ENCODE results near the gene RSBN1. TPM values are rescaled to one million over a fixed set of nuclear protein-coding genes. Genes with fewer than 3 reads are reported as not detected.

RSBN1 gene
- total RNA-seq, 1 donor from 2014 or later = 11.8 TPM

DNA sequence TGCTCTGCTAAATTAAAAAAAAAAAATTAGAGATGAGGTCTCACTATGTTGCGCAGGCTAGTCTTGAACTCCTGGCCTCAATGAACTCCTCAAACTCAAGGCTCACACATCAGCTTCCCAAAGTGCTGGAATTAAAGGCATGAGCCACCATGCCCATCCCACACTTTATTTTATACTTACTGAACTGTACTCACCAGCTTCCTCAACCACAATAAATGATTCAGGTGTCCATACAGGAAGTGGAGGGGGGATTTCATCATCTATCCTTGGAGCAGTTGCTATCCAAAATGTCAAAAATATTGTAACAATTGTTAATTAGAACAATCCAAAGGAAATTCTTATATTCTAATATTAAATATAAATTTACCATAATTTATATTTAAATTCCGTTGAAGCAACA, 22.4 kb upstream of the RSBN1 start:
- DNase-seq (ENCODE audit: low spot score) = no peak
- Mint-ChIP-seq H3K27me3 (ENCODE audit: low read depth) (peaks cover 3% of the 10 kb centered on the region), H3K36me3 (ENCODE audit: low read depth) (no peaks in the 10 kb centered on the region), H3K27ac (ENCODE audit: unreplicated experiment) (no peak overlapping the region), H3K9me3 (ENCODE audit: low read depth) (no peaks in the 10 kb centered on the region), H3K4me3 (ENCODE audit: unreplicated experiment) (no peak overlapping the region), H3K4me1 (ENCODE audit: low read depth) (peaks cover 6% of the 10 kb centered on the region)
- no peak for TF ChIP-seq CTCF (IDR thresholded peaks at IDR 0.05)

- Mint-ChIP-seq H3K4me1 (ENCODE audit: low read depth) (peaks cover 7% of the 10 kb centered on the region), H3K36me3 (ENCODE audit: low read depth) (no peaks in the 10 kb centered on the region), H3K27me3 (ENCODE audit: low read depth) (peaks cover 3% of the 10 kb centered on the region), H3K27ac (ENCODE audit: unreplicated experiment) (peak overlapping the region; percentile 3), H3K4me3 (ENCODE audit: unreplicated experiment) (no peak overlapping the region), H3K9me3 (ENCODE audit: low read depth) (no peaks in the 10 kb centered on the region)
- no peak for TF ChIP-seq CTCF (IDR thresholded peaks at IDR 0.05)
- no peak for DNase-seq (ENCODE audit: low spot score)
Observed at GRCh38 chr1:113830039-113830438, 17.8 kb upstream of the RSBN1 start.

DNA sequence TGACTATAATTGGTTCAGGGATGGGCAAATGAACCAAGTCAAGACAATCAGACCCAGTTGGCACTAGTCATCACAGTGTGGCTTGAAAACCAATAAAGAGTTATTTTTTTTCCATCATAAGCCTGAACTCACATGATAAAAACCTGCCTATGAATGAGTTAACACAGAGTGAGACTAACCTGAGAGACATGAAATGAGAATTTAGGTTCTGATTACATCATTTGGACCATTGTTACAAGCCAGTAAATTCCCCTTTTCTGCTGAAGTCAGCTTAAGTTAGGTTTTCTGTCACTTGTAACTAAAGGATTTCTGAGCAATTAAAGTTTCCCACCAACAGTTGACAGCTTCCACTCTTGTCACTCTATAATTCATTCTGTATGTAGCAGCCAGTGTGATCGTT, 9.6 kb upstream of the RSBN1 start:
- no peaks in the 10 kb centered on the region for H3K4me1 Mint-ChIP-seq (ENCODE audit: low read depth)
- TF ChIP-seq CTCF (IDR thresholded peaks at IDR 0.05) = no peak
- no peaks in the 10 kb centered on the region for H3K27me3 Mint-ChIP-seq (ENCODE audit: low read depth)
- H3K27ac Mint-ChIP-seq (ENCODE audit: unreplicated experiment) = no peak overlapping the region
- no peaks in the 10 kb centered on the region for H3K9me3 Mint-ChIP-seq (ENCODE audit: low read depth)
- no peak overlapping the region for H3K4me3 Mint-ChIP-seq (ENCODE audit: unreplicated experiment)
- DNase-seq (ENCODE audit: low spot score) = no peak
- no peaks in the 10 kb centered on the region for H3K36me3 Mint-ChIP-seq (ENCODE audit: low read depth)

- Mint-ChIP-seq H3K4me1 (ENCODE audit: low read depth) (no peaks in the 10 kb centered on the region), H3K27ac (ENCODE audit: unreplicated experiment) (no peak overlapping the region), H3K9me3 (ENCODE audit: low read depth) (no peaks in the 10 kb centered on the region), H3K36me3 (ENCODE audit: low read depth) (no peaks in the 10 kb centered on the region), H3K4me3 (ENCODE audit: unreplicated experiment) (no peak overlapping the region), H3K27me3 (ENCODE audit: low read depth) (no peaks in the 10 kb centered on the region)
- no peak for DNase-seq (ENCODE audit: low spot score)
- no peak for TF ChIP-seq CTCF (IDR thresholded peaks at IDR 0.05)
Observed at GRCh38 chr1:113818578-113818977, 6.3 kb upstream of the RSBN1 start.

- Mint-ChIP-seq H3K4me1 (ENCODE audit: low read depth) (peaks cover 31% of the 10 kb centered on the region), H3K4me3 (ENCODE audit: unreplicated experiment) (peak overlapping the region; percentile 25), H3K27ac (ENCODE audit: unreplicated experiment) (no peak overlapping the region), H3K27me3 (ENCODE audit: low read depth) (no peaks in the 10 kb centered on the region), H3K9me3 (ENCODE audit: low read depth) (no peaks in the 10 kb centered on the region), H3K36me3 (ENCODE audit: low read depth) (no peaks in the 10 kb centered on the region)
- TF ChIP-seq CTCF (IDR thresholded peaks at IDR 0.05) = no peak
- DNase-seq (ENCODE audit: low spot score) = no peak
Observed at GRCh38 chr1:113813218-113813617, 942 bp upstream of the RSBN1 start.
